ENCODE data around the gene SLC4A5.

DNA sequence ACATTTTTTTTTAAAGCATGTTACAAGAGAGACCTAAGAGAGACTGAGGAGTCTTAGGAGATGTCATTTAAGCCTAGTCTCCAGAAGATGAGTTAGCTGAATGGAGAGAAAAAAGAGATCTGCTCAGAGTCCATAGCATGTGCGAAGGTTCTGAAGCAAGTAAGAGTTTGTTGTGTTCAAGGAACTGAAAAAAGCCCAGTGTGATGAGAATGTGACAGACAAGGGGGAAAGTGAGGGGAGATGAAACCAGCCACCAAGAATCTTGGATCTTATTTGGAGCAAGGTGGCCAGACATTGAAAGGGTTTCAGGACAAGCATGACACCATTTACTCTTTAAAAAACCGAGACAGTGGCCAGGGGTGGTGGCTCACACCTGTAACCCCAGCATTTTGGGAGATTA lies 159.3 kb downstream of the SLC4A5 start:
- no peak for TF ChIP-seq POLR2AphosphoS5 (IDR thresholded peaks at IDR 0.05; ENCODE audit: low read depth, low read length)
- no peak for TF ChIP-seq TAF1 (IDR thresholded peaks at IDR 0.05; ENCODE audit: borderline replicate concordance, insufficient read depth, low read length)
- TF ChIP-seq, protein P1, sequence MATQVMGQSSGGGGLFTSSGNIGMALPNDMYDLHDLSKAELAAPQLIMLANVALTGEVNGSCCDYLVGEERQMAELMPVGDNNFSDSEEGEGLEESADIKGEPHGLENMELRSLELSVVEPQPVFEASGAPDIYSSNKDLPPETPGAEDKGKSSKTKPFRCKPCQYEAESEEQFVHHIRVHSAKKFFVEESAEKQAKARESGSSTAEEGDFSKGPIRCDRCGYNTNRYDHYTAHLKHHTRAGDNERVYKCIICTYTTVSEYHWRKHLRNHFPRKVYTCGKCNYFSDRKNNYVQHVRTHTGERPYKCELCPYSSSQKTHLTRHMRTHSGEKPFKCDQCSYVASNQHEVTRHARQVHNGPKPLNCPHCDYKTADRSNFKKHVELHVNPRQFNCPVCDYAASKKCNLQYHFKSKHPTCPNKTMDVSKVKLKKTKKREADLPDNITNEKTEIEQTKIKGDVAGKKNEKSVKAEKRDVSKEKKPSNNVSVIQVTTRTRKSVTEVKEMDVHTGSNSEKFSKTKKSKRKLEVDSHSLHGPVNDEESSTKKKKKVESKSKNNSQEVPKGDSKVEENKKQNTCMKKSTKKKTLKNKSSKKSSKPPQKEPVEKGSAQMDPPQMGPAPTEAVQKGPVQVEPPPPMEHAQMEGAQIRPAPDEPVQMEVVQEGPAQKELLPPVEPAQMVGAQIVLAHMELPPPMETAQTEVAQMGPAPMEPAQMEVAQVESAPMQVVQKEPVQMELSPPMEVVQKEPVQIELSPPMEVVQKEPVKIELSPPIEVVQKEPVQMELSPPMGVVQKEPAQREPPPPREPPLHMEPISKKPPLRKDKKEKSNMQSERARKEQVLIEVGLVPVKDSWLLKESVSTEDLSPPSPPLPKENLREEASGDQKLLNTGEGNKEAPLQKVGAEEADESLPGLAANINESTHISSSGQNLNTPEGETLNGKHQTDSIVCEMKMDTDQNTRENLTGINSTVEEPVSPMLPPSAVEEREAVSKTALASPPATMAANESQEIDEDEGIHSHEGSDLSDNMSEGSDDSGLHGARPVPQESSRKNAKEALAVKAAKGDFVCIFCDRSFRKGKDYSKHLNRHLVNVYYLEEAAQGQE (IDR thresholded peaks at IDR 0.05; ENCODE audit: insufficient read depth in 1 of 2, low read depth in 2 of 2, low read length in 2 of 2): no peak
- TF ChIP-seq FOXP2 (optimal IDR thresholded peaks at IDR 0.05; ENCODE audit: borderline replicate concordance, extremely low read depth, extremely low read length, insufficient read depth): no peak
- TF ChIP-seq SIN3A (IDR thresholded peaks at IDR 0.05; ENCODE audit: borderline replicate concordance, insufficient read depth, low read length): no peak
